ENCODE results near the gene HDAC5. TPM values are rescaled to one million over a fixed set of nuclear protein-coding genes. Genes with fewer than 3 reads are reported as not detected.
A peak's percentile ranks its signal among the peaks of the same experiment; 100 is the strongest.

Gene HDAC5
- total RNA-seq, 1 donor from 2014 or later = 18.4 TPM

DNA sequence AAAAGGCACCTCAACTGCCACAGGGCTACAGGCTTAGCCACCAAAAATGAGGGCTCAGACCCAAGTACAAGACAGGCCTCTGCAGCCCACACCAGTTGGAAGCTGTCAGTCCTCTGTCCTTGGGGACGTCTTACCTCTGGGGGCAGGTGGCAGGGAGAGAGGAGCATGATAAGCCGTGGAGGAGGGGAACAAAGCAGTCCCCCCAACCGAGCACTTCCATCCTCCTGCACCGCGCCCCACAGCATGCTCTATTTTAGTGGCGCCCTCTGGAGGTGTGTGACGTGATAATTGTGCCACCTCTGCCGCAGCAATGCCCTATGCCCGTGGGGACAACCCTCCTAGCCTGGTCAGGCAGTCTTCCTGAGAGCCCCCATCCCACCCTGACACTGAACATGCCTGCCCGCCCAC is 39.3 kb downstream of the HDAC5 start:
- Histone ChIP-seq H3K27me3 (ENCODE audit: control insufficient read depth, insufficient read depth, low read length) (no peaks in the 10 kb centered on the region), H3K4me3 (ENCODE audit: low read depth, low read length) (no peak overlapping the region), H3K36me3 (ENCODE audit: control insufficient read depth, insufficient read depth, low read length) (peaks cover 14% of the 10 kb centered on the region)
- no peak for FAIRE-seq
- TF ChIP-seq, protein P1, sequence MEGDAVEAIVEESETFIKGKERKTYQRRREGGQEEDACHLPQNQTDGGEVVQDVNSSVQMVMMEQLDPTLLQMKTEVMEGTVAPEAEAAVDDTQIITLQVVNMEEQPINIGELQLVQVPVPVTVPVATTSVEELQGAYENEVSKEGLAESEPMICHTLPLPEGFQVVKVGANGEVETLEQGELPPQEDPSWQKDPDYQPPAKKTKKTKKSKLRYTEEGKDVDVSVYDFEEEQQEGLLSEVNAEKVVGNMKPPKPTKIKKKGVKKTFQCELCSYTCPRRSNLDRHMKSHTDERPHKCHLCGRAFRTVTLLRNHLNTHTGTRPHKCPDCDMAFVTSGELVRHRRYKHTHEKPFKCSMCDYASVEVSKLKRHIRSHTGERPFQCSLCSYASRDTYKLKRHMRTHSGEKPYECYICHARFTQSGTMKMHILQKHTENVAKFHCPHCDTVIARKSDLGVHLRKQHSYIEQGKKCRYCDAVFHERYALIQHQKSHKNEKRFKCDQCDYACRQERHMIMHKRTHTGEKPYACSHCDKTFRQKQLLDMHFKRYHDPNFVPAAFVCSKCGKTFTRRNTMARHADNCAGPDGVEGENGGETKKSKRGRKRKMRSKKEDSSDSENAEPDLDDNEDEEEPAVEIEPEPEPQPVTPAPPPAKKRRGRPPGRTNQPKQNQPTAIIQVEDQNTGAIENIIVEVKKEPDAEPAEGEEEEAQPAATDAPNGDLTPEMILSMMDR (IDR thresholded peaks at IDR 0.05; ENCODE audit: insufficient read depth, low read length, severe bottlenecking) = peak; percentile 58
- no peak for DNase-seq (ENCODE audit: low read depth)

DNA sequence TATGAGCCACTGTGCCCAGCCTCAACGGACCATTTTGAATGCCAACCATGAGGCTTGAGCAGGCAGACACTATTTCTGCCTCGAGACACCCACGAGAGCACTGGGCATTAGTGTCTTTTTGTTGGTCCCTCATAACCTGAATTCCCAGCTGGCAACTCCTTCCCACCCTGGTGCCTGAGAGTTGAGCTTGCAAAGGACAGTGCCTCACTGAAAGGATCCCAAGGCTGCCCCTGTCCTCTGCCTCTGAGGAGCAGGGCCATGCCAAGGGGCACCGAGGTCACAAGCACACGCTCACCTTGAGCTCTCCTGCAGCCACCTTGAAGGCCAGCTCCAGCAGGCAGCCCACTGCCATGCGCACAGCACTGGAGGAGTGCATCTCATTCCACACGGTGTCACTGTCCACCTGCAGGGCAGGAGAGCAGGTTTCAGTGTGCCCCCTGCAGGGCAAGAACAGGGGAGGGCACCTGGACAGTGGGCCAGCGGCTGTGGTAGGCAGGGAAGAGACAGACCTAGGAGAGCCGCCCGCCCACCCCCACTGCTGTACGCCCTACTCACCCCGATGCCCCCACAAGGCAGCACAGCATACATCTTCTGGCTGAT is 40.1 kb downstream of the HDAC5 start:
- peaks cover 16% of the 10 kb centered on the region for H3K36me3 ChIP-seq (ENCODE audit: control insufficient read depth, insufficient read depth, low read length)
- DNase-seq (ENCODE audit: low read depth) = peak; percentile 47
- TF ChIP-seq, protein P1 (IDR thresholded peaks at IDR 0.05; ENCODE audit: insufficient read depth, low read length, severe bottlenecking) = peak; percentile 63
- no peak for FAIRE-seq
- no peak overlapping the region for H3K4me3 ChIP-seq (ENCODE audit: low read depth, low read length)
- no peaks in the 10 kb centered on the region for H3K27me3 ChIP-seq (ENCODE audit: control insufficient read depth, insufficient read depth, low read length)

DNA sequence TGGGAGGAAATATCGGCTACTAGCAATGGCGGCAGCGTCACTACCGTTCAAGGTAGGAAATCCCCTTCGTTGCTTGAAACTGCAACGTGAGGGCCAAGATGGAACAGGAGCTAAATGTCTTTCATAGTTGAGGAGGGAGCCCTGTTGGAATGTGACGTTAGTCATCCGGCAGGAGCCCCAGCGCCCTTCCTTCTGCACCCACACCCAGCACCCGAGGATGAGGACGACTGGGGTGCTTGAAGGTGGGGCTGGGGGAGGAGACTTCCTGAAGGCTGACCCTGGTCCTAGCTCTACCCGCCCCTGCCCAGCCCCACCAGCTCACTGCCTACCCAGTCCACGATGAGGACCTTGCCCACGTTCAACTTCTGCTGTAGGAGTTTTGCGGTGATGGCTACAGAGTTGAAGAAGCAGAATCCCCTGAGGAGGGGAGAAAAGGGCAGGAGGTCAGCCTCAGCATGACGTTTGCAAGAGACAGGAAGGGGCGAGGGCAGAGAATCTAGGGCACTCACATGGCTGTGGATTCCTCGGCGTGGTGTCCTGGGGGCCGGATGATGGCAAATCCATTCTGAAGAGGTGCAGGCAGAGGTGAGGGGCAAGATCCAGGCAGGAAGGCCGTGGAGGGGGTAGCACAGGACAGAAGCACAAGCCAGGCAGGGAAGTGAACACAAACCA is 41.0 kb downstream of the HDAC5 start:
- no peak for FAIRE-seq
- Histone ChIP-seq H3K36me3 (ENCODE audit: control insufficient read depth, insufficient read depth, low read length) (peaks cover 18% of the 10 kb centered on the region), H3K4me3 (ENCODE audit: low read depth, low read length) (no peak overlapping the region), H3K27me3 (ENCODE audit: control insufficient read depth, insufficient read depth, low read length) (no peaks in the 10 kb centered on the region)
- TF ChIP-seq, protein P1 (IDR thresholded peaks at IDR 0.05; ENCODE audit: insufficient read depth, low read length, severe bottlenecking) = no peak
- no peak for DNase-seq (ENCODE audit: low read depth)

DNA sequence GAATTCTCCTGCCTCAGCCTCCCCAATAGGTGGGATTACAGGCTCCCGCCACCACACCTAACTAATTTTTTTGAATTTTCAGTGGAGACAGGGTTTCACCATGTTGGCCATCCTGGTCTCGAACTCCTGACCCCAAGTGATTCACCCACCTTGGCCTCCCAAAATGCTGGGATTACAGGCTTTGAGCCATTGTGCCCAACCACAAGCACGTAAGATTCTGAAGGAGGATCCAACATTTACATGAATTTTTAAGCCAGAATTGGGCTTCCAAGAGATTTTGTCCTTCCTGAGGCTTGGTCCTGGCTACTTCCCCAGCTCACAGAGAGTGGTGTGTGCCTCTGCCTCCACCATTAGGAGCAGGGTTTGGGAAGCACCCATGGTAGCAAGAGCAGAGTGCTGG is 41.8 kb downstream of the HDAC5 start:
- peaks cover 19% of the 10 kb centered on the region for H3K36me3 ChIP-seq (ENCODE audit: control insufficient read depth, insufficient read depth, low read length)
- FAIRE-seq (no peak), DNase-seq (ENCODE audit: low read depth) (no peak)
- no peak overlapping the region for H3K4me3 ChIP-seq (ENCODE audit: low read depth, low read length)
- no peaks in the 10 kb centered on the region for H3K27me3 ChIP-seq (ENCODE audit: control insufficient read depth, insufficient read depth, low read length)
- TF ChIP-seq, protein P1 (IDR thresholded peaks at IDR 0.05; ENCODE audit: insufficient read depth, low read length, severe bottlenecking) = no peak

DNA sequence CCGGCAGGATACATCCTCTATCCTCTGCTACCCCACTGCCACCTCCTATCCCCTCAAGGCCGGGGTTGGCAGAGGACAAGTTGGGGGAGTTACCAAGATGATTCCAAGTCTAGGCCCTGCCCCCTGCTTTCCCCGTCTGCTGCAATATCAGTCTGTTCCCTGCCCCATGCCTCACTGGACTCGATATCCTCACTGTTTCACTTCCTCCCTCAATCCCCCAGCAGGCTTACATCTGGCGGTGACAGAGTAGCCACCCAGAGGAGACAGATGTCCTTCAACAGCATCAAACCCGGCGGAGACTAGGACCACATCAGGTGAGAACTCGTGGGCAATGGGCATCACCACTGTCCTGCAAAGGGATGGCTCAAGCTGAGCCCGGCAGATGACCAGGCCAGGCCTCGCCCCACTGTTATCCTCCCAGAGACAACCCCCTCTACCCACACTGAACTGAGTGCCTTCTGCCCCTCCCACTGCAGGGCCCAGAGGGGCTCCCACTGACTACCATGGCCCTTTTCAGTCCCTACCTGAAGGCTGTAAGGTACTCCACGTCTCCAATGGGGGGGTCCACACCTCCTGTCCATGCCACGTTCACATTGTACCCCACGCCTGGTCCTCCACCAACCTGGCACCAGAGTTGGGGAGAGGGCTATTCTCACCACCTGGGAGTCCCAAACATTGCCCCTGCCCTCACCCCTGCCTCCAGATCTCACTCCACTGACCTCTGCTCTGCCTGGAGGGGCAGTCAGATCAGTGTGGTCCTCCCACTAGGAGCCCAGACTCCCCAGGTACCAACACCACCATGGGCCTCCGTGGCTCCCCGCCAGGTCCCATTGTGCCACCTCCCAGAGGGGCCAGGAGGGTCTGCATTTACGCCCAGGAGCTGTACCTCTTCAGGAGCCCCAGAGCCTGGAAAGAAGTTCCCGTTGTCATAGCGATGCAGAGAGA is 43.3 kb downstream of the HDAC5 start:
- peak; percentile 13 for FAIRE-seq
- Histone ChIP-seq H3K4me3 (ENCODE audit: low read depth, low read length) (no peak overlapping the region), H3K27me3 (ENCODE audit: control insufficient read depth, insufficient read depth, low read length) (no peaks in the 10 kb centered on the region), H3K36me3 (ENCODE audit: control insufficient read depth, insufficient read depth, low read length) (peaks cover 23% of the 10 kb centered on the region)
- TF ChIP-seq, protein P1 (IDR thresholded peaks at IDR 0.05; ENCODE audit: insufficient read depth, low read length, severe bottlenecking) = no peak
- DNase-seq (ENCODE audit: low read depth) = no peak
